COLO829 (cell line): ENCODE measurements around the gene CYP46A1.

Source experiments
- DNase-seq: peaks from one replicate; pipeline ENCODE4 v3.0.0; 2012; ENCODE audit warnings: low spot score

Gene CYP46A1

DNA sequence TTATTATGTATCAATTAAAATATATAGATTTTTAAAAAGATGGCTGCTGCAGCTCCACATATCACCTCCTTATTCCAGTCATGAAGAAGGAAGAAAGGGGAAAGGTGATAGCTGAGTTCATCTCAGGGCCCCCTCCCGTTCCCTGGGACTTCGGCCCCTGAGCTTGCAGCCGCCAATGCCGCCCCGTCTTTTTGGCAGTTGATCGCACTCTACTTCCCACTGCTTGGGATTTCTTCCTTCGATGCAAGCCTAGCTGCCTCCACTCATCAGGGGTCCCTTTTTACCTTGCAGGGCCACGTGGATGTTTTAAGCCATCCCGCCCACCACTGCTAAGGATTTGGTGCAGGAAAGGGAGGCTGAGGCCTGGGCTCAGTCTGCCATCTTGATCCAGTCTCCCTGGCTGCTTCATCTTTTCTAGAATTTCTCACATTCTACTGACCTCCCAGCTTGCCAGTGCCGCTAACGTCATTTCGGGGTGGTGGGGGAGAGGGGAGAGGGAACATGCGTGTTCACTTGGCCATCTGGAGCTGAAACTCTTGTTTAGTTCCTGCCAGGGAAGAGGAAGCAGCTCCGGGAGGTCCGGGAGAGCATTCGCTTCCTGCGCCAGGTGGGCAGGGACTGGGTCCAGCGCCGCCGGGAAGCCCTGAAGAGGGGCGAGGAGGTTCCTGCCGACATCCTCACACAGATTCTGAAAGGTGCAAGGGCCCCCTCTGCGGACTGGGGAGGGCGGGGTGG, 31.3 kb downstream of the CYP46A1 start:
- DNase-seq: no peak

GRCh38 chr14:99716091-99716849, 32.2 kb downstream of the CYP46A1 start:
- DNase-seq: no peak

DNA sequence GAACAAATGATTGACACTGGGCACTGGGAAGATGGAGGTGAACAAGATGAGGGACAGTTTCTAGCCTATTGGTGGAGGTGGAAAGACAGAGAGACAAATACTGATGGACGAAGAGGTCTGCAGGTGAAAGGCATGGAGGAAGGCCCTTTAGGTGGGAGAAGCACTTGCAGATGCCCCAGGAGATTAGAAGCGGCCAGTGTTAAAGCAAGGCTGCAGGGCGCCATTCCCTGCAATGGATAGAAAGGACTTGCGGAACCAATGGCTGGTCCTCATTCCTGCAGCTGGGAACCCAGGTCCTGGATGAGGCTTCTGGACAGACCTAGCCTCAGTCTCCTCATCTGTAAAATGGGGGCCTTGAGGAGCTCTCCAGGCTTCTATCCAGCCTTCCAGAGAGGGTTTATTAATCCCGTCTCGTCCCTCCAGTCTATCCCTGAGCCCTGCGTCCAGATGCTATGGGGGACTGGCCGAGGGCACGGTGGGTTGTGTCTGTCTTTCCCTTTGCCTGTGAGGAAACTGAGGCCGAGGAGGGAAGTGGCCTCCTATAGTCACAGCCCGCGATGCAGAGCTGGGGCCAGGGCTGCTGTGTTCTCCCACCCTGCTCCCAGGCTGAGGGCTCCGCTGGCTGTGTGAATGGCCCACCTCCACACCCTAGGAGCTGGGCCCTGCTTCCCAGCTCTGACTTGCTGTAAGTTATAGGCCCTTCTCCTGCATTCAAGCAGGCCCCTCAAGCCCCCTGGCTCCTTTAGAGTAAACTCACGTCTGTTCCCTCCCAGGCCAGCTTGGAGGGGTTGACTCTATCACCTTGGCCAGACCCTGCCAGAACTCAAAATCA, 33.0 kb downstream of the CYP46A1 start:
- no peak for DNase-seq

DNA sequence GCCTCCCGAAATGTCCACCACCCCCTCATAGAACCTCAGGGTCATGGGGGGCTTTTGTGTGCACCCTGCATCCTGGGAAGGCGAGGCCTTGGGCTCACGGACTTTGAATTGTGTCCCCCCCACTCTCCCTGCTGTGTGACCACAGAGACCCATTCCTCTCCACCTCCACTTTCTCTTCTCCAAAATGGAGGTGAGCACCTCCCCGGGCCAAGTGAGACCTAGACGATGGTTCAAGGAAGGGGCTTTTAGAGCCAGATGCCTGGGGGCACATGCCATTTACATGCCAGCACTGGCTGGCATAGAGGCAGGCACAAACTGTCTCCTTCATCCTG, 33.5 kb downstream of the CYP46A1 start:
- DNase-seq: no peak

DNA sequence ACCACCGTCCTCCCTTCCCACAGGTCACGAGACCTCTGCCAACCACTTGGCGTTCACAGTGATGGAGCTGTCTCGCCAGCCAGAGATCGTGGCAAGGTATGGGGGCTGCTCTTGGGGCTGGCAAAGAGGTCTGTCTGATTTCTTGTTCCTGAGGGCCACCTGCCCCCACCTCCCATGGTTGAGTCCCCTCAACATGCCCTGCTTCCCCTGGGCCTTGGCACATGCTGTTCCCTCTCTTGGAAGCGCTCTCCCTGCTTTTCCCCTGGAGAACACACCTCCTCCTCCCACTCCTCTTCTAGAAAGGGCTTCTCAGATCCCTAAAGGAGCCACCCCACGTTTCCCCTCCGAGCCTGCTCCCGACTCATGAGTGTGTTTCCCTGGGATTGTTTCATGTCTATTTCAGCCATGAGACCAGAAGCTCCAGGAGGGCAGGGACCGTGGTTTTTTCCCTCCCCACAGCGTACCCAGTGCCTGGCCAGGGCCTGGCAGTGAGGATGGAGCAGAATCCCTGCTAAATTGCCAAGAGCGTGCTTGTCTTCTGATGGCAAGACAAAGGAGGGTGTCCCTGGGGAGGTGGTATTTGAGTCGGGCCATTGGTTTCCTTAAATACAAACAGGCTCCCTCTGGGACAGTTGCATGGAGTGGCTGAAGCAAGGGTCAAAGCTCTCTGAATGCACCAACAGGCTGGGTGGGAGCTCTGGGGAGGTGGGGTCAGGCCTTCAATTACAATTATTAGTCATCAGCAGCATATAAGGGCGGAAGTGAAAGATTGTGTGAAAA, 34.1 kb downstream of the CYP46A1 start:
- DNase-seq: no peak

DNA sequence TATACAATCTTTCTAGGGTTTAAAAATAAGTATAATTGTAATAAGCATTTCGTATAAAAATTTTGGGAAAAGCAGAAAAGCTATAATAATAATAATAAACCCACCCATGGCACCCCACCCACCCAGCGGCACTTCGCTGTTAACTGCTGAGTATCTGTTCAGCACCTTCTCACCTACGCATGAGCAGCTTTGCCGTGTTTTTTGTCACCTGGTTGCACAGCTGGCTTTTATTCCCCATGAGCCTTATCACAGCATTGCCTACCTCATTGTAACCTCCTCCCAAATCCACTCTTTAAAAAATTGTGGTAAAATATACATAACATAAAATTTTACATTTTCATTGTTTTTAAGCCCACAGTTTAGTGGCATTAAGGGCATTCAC, 34.7 kb downstream of the CYP46A1 start:
- DNase-seq: no peak

DNA sequence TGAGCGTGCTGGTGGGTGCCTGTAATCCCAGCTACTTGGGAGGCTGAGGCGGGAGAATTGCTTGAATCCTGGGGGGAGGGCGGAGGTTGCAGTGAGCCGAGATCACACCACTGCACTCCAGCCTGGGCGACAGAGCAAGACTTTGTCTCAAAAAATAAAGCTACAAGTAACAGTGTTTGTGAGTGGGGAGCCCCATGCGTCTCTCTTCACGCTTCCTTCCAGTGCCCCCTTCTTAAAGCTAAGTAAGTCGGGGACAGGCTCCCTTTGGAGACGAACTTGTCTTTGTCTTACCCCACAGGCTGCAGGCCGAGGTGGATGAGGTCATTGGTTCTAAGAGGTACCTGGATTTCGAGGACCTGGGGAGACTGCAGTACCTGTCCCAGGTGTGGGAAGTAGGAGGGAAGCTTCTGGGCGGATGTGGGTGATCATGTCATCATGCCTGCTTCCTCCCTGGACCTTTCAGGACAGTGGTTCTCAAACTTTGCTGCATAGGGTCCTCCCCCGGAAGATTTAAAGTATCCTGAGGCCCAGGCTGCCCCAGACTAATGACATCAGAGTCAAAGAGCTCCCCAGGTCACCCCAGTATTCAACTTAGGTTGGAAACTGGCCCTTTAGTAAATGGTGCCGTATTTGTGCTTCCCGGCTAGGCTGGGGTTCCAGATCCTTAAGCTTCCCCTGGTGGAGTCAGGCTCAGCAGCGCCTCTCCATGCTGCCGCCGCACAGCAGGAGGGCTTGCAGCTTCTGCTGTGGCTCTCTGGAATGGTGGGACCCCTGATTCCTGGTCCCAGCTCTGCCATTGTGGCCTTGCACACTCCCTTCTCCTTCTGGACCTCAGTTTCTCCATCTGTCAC, 37.1 kb downstream of the CYP46A1 start:
- DNase-seq: no peak

GRCh38 chr14:99721792-99722516, 37.9 kb downstream of the CYP46A1 start:
- DNase-seq: no peak

- DNase-seq: no peak
Measured at GRCh38 chr14:99722741-99723140, 38.6 kb downstream of the CYP46A1 start.

DNA sequence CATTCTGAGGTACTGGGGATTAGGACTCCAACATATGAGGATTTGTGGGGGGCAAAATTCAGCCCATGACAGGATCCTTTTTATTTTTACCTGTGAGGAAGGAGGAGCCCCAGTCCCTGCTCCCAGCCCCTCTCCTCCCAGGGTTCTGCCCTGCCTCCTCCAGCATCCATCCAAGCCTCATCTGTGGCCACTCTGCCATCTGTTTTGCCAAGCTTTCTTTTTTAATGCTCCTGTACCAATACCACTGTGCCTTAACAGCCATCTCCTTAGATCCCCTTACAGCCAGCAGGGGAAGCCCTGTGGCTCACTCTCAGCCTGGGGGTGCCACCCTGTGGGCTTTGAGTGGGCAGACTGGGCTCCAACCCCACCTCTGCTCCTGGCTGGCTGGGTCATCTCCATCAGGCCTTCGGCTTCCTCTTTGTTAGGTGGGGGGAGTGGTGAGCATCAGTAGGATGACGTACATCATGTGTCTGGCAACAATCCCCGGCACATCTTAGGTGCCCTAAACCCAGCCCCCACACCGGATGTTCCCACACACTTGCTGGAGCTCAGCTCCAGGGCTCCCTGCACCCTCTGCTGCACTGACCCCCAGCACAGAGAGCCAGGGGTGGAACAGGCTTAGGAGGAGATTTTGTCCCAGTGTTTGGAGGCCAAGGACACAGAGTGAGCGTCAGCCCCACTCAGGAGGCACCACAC, 40.2 kb downstream of the CYP46A1 start:
- no peak for DNase-seq

GRCh38 chr14:99724939-99725773, 41.1 kb downstream of the CYP46A1 start:
- DNase-seq: no peak

GRCh38 chr14:99725774-99726537, 41.9 kb downstream of the CYP46A1 start:
- no peak for DNase-seq

DNA sequence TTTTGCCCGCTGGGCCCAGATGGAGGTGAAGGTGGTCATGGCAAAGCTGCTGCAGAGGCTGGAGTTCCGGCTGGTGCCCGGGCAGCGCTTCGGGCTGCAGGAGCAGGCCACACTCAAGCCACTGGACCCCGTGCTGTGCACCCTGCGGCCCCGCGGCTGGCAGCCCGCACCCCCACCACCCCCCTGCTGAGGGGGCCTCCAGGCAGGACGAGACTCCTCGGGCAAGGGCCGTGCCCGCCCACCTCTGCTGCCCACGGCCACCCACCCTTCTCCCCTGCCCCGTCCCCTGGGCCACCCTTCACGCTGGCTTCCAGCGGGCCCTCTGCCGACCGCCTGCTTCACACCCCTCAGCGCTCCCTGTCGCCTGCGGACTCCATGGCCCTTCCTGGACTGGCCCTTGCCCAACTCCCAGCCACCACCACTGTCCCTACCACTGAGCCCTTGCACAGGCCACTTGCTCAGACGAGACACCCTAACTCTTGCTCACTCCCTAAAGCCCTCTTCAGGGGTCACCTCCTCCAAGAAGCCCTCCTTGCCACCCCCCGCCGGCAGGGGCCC, 42.5 kb downstream of the CYP46A1 start:
- DNase-seq: no peak

DNA sequence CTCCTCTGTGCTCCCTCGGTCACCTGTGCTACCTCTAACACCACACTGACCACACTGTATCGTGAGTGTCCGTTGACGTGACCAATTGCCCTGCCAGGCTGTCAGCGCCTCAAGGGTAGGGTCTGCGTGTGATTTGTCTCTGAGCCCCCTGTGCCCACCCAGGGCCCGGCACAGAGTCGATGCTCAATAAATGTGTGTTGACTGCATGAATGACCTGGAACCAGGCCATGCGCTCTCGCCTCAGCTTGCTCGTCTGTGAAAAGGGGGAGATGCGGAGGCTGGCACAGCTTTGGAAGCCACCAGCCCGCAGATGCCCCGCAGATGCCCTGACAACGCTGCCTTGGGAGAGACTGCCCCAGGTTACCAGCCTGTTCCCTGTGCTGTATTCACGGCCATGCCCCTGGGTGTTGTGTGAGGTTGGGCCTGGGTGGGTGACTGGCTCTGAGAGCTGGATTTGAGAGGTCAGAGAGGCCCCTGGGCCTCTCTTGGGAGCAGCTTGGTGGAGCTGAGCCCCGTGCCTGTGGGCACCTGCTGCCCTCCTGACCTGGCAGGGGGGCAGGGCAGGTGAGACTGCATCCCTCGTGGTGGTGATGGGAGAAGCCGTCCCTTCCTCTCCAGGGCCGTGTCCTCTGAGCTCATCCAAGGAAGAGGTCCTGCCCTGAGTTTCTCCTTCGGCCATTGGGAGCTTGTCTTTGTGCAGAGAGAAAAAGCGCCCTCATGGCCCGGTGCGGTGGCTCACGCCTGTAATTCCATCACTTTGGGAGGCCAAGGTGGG, 43.2 kb downstream of the CYP46A1 start:
- DNase-seq: no peak

DNA sequence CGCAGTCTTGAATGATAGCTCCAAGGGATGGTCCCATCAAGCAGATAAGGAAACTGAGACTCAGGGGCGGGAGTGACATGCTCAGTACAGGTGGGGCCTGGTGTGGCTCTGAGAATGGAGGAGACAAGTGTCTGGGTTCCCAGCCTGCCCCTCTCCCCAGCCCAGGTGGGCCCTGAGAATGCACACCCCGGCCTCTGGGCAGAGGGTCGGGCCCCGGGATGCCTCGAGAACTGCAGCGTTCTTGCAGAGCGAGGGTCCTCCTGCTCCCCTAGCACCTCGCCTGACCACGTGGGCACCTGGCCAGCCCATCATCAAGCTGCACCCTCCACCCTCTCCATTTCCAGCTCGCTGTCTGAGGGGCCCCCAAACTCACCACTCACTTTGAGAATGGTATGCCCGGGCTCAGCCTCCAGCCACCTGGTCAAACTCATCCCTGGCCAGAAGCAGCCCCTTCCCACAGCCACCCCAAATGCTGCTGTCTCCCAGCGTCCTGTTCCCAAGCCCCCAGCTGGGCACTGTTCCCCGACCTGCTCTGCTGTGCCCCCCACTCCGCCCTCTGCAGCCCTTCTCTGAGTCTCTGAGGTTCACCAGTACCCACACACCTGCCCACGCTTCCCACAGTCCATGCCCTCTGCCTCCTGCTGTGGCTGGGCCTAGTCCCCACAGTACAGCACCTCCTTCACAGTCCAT, 44.3 kb downstream of the CYP46A1 start:
- DNase-seq: no peak

DNA sequence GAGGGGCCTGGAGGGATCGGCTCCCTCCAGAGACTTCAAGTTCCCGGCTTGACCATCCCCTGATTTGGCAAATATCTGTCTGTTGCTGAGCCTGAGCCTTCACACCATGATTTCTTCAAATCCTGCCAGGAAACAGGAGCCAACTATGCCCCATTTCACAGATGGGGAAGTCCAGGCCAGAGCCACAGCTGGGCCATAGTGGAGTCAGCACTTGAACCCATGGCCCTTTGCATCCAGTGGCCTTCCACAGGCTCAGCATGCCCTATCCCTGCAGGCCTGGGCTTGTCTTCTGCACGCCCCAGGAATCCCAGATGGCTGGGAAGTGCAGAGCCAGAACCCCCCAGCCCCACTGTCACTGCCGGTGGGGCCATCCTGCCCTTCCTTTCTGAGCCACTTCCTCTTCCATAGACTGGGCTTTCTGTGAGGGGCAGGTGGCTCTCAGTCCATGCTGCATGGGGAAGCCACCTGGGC, 44.9 kb downstream of the CYP46A1 start:
- DNase-seq: no peak
